Stomach (tissue), 9 donors: ENCODE data around the gene REX1BD. TPM values are rescaled to one million over a fixed set of nuclear protein-coding genes. Genes with fewer than 3 reads are reported as not detected.

Source experiments
- DNase-seq, 2 donors: peaks; one replicate each; pipeline versions ENCODE4 v3.0.0 to v3.0.0-alpha.2; 2013 to 2019
- H3K27ac ChIP-seq, 5 donors: fragments of 200-600 bp in 4 of 5; sonication (generic) in 4 of 5; one replicate each; pipeline ENCODE4 v1.5.1; 2013 to 2019; ENCODE audit warnings: mild to moderate bottlenecking in 1 of 5, moderate library complexity in 1 of 5
- H3K27me3 ChIP-seq, 3 donors: fragments of 200-600 bp; sonication (generic); one replicate each; pipeline ENCODE4 v1.5.1; 2017 to 2019; ENCODE audit warnings: mixed run types in 1 of 3
- H3K36me3 ChIP-seq, 4 donors: fragments of 200-600 bp; sonication (generic); 1 replicate in 3 of 4; 2 replicates in 1 of 4; pipeline ENCODE4 v1.5.1; 2016 to 2019
- H3K4me1 ChIP-seq, 4 donors: fragments of 200-600 bp; sonication (generic); one replicate each; pipeline ENCODE4 v1.5.1; 2016 to 2019
- H3K4me3 ChIP-seq, 4 donors: fragments of 200-600 bp; sonication (generic) in 3 of 4; one replicate each; pipeline ENCODE4 v1.5.1; 2016 to 2019; ENCODE audit warnings: mild to moderate bottlenecking in 1 of 4
- H3K9me3 ChIP-seq, 4 donors: fragments of 200-600 bp; sonication (generic); one replicate each; pipeline ENCODE4 v1.5.1; 2016 to 2019
- CTCF ChIP-seq, 7 experiments: fragments of 450-650 bp in 4 of 7; fragments of 200-600 bp in 3 of 7; sonication (generic) in 3 of 7; IDR thresholded peaks; one replicate each; pipeline ENCODE4 v1.5.1; 2016 to 2019; ENCODE audit warnings: antibody characterized with exemption in 7 of 7, control low read depth in 2 of 7, mild to moderate bottlenecking in 1 of 7
- EP300 ChIP-seq: sonication (generic); formaldehyde crosslinking; IDR thresholded peaks from one replicate; pipeline ENCODE4 v1.6.1; 2017; ENCODE audit warnings: antibody characterized with exemption
- POLR2A ChIP-seq, 4 donors: fragments of 450-650 bp; IDR thresholded peaks; one replicate each; pipeline ENCODE4 v1.6.1; 2016; ENCODE audit warnings: antibody characterized with exemption in 4 of 4, control low read depth in 2 of 4, mild to moderate bottlenecking in 1 of 4, moderate library complexity in 1 of 4
- POLR2AphosphoS5 ChIP-seq, 3 donors: sonication (generic); formaldehyde crosslinking; IDR thresholded peaks; one replicate each; pipeline ENCODE4 v1.6.1; 2016; ENCODE audit warnings: antibody characterized with exemption in 3 of 3
- WGBS, 5 donors: extraction: QIAGEN DNeasy Blood & Tissue Kit in 3 of 5; methylation state at CpG; one replicate each; pipeline versions ENCODE4 v1.1.5 to v1.1.7; 2013 to 2018; 5-methylcytosine and 5-hydroxymethylcytosine counted together
- intact Hi-C: fragments of 100-400 bp; cut with DNase I; formaldehyde crosslinking; loops from one replicate; pipeline ENCODE4 v1.15.1; 2023; ENCODE audit warnings: low total_unique reads
- polyA plus RNA-seq, 3 donors: library from polyadenylated mRNA; stranded (reverse); fragments of 200-250 nt; gene quantifications; one replicate each; pipeline ENCODE4 v1.2.3, GENCODE V29; 2013
- total RNA-seq, 5 donors: library from RNA; depleted of rRNA; stranded (reverse); fragments of >200 nt; gene quantifications; one replicate each; pipeline versions ENCODE4 v1.1.0 to v1.2.3, GENCODE V29; 2014 to 2016
- donor health status: healthy with polysubstance abuse.
- donor health status: Bipolar disorder and iron deficiency.
- donor health status: healthy.

The REX1BD gene
- total and polyA plus RNA-seq, 8 donors, result 15.6 to 483 (median 114) TPM

- DNase-seq, result peak; percentile 51 to 84
- TF ChIP-seq CTCF (IDR thresholded peaks at IDR 0.05) (no peak), POLR2AphosphoS5 (IDR thresholded peaks at IDR 0.05) (no peak), POLR2A (IDR thresholded peaks at IDR 0.05) (no peak), EP300 (no peak)
- Histone ChIP-seq H3K9me3 (no peaks in the 10 kb centered on the region), H3K36me3 (peaks cover 22 to 29% (median 27%) of the 10 kb centered on the region in 4 donors), H3K27ac (peak overlapping the region; percentile 6 to 96 (median 91)), H3K27me3 (no peaks in the 10 kb centered on the region), H3K4me3 (peak overlapping the region; percentile 75 to 93 (median 91)), H3K4me1 (peaks cover 9 to 27% (median 21%) of the 10 kb centered on the region in 4 donors)
- WGBS, 5 donors, result 3 to 18% (median 10%) methylated on average over 7 to 12 of the region's 12 CpGs
- intact Hi-C loops, result no loop called here
Measured at GRCh38 chr19:18543814-18544475, 44.7 kb upstream of the REX1BD start.

- TF ChIP-seq POLR2AphosphoS5 (IDR thresholded peaks at IDR 0.05) (no peak), POLR2A (IDR thresholded peaks at IDR 0.05) (no peak), EP300 (no peak), CTCF (IDR thresholded peaks at IDR 0.05) (no peak)
- WGBS, 5 donors, result 29 to 50% (median 38%) methylated on average over 6 of the region's 6 CpGs
Measured at GRCh38 chr19:18551631-18552030, 37.0 kb upstream of the REX1BD start.

GRCh38 chr19:18557411-18558201 lies 31.0 kb upstream of the REX1BD start, which contains the start of gene KXD1:
TSS of gene KXD1 (plus strand) at chr19:18557870. CDS start at chr19:18562057, 4,187 bp downstream.
- Histone ChIP-seq H3K27me3 (no peaks in the 10 kb centered on the region), H3K27ac (peak within 1 kb of the TSS; percentile 91 to 99 (median 98)), H3K4me3 (peak within 1 kb of the TSS; percentile 60 to 90 (median 83)), H3K36me3 (peaks cover 2 to 17% (median 11%) of the 10 kb centered on the region in 4 donors), H3K4me1 (peaks cover 12 to 35% (median 17%) of the 10 kb centered on the region in 4 donors), H3K9me3 (no peaks in the 10 kb centered on the region)
- WGBS, 5 donors, result 1 to 3% (median 1%) methylated on average over 19 to 58 of the region's 58 CpGs
- intact Hi-C loops, result no loop called here
- DNase-seq, result peak; percentile 99
- TF ChIP-seq EP300 (no peak), POLR2A (IDR thresholded peaks at IDR 0.05) (peak in 1 of 4 donors; percentile 54), CTCF (IDR thresholded peaks at IDR 0.05) (no peak), POLR2AphosphoS5 (IDR thresholded peaks at IDR 0.05) (peak; percentile 97 to 99 (median 97))

More at GRCh38 chr19:18551631-18552030, 37.0 kb upstream of the REX1BD start:
- no peaks in the 10 kb centered on the region for H3K9me3 ChIP-seq
- intact Hi-C loops, result no loop called here
- H3K27me3 ChIP-seq, result no peaks in the 10 kb centered on the region
- no peaks in the 10 kb centered on the region for H3K36me3 ChIP-seq
- H3K27ac ChIP-seq, result no peak overlapping the region
- no peaks in the 10 kb centered on the region for H3K4me1 ChIP-seq
- DNase-seq, result no peak
- no peak overlapping the region for H3K4me3 ChIP-seq

DNA sequence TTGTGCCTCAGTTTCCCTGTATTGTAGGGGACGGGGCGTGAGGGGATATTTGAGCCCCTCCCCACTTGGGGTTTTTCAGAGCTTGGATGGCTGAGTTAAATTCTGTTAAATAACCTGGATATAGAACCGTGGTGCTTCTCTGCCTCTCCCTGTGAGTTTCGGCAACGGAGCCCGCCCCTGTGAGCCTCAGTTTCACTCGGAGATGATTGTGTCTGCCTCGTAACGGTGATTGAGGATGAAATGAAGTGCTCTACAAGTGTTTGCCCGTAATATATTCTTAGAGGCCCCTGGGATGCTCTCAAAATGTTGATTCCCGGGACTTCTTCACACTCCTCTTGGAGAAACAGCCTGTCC lies 30.4 kb upstream of the REX1BD start:
- 2 to 5% (median 4%) methylated on average over 10 to 11 of the region's 11 CpGs for WGBS, 5 donors
- intact Hi-C loops, result no loop called here
- Histone ChIP-seq H3K27ac (peak overlapping the region; percentile 91 to 99 (median 98)), H3K27me3 (no peaks in the 10 kb centered on the region), H3K4me3 (peak overlapping the region; percentile 60 to 90 (median 83)), H3K36me3 (peaks cover 6 to 23% (median 16%) of the 10 kb centered on the region in 4 donors), H3K4me1 (peaks cover 12 to 35% (median 17%) of the 10 kb centered on the region in 4 donors), H3K9me3 (no peaks in the 10 kb centered on the region)
- no peak for DNase-seq
- TF ChIP-seq EP300 (no peak), POLR2A (IDR thresholded peaks at IDR 0.05) (no peak), POLR2AphosphoS5 (IDR thresholded peaks at IDR 0.05) (no peak), CTCF (IDR thresholded peaks at IDR 0.05) (no peak)
